Breast epithelium (tissue), 3 donors: ENCODE data around the gene SPON1.

Source experiments
- POLR2AphosphoS5 ChIP-seq, 3 donors: sonication (generic); formaldehyde crosslinking; IDR thresholded peaks; one replicate each; pipeline ENCODE4 v1.6.1; 2017; ENCODE audit warnings: antibody characterized with exemption in 3 of 3
- TF ChIP-seq, protein P1 (sequence below), 3 donors: fragments of 450-650 bp; IDR thresholded peaks; one replicate each; pipeline ENCODE4 v1.5.1; 2016 to 2017; ENCODE audit warnings: antibody characterized with exemption in 3 of 3, mild to moderate bottlenecking in 3 of 3, moderate library complexity in 3 of 3

DNA sequence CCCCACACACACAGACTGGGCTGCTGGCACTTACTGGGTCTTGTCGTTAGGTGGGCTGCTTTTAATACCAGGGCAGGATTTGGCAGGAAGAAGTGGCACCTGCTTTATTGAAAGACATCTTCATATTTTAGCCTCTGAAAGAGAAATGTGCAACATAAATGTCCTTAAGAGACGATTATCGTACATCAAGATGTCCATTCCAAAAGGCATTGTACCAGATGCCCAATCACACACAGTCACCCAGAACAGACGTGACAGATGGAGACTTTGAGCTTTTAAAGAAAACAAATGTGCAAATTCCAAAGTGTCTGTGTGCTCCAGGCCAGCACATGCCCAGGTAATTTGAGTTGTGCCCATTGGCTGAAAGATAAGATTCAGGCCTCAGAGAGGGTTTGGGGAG lies 240.8 kb downstream of the SPON1 start:
- TF ChIP-seq, protein P1, sequence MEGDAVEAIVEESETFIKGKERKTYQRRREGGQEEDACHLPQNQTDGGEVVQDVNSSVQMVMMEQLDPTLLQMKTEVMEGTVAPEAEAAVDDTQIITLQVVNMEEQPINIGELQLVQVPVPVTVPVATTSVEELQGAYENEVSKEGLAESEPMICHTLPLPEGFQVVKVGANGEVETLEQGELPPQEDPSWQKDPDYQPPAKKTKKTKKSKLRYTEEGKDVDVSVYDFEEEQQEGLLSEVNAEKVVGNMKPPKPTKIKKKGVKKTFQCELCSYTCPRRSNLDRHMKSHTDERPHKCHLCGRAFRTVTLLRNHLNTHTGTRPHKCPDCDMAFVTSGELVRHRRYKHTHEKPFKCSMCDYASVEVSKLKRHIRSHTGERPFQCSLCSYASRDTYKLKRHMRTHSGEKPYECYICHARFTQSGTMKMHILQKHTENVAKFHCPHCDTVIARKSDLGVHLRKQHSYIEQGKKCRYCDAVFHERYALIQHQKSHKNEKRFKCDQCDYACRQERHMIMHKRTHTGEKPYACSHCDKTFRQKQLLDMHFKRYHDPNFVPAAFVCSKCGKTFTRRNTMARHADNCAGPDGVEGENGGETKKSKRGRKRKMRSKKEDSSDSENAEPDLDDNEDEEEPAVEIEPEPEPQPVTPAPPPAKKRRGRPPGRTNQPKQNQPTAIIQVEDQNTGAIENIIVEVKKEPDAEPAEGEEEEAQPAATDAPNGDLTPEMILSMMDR (IDR thresholded peaks at IDR 0.05), result no peak
- TF ChIP-seq POLR2AphosphoS5 (IDR thresholded peaks at IDR 0.05), result no peak
